Effector memory CD8-positive, alpha-beta T cell (primary cell): Measurements from ENCODE around the gene ARMH1.

Experiments used
- ATAC-seq: fragments of 150-1000 bp; cut with Tn5 transposase; replicated peaks from 2 replicates; pipeline ENCODE4 v1.10.0; 2021; ENCODE audit warnings: mild to moderate bottlenecking, moderate library complexity
- DNase-seq, 3 experiments: peaks; one replicate each; pipeline ENCODE4 v3.0.0; 2021
- H3K27ac Mint-ChIP-seq, 2 donors: one replicate each; pipeline ENCODE4 v1.8.0; 2022; ENCODE audit warnings: mild to moderate bottlenecking in 2 of 2, mixed read lengths in 2 of 2, moderate library complexity in 2 of 2
- H3K27me3 Mint-ChIP-seq, 2 donors: one replicate each; pipeline ENCODE4 v1.8.0; 2022; ENCODE audit warnings: mixed read lengths in 2 of 2
- H3K36me3 Mint-ChIP-seq: one replicate; pipeline ENCODE4 v1.8.0; 2022; ENCODE audit warnings: mild to moderate bottlenecking, moderate library complexity, mixed read lengths; ENCODE audit not compliant: insufficient read depth
- H3K4me1 Mint-ChIP-seq, 2 donors: one replicate each; pipeline ENCODE4 v1.8.0; 2022; ENCODE audit warnings: low read depth in 2 of 2, mixed read lengths in 2 of 2
- H3K4me3 Mint-ChIP-seq, 2 donors: one replicate each; pipeline ENCODE4 v1.8.0; 2022; ENCODE audit warnings: mild to moderate bottlenecking in 2 of 2, mixed read lengths in 2 of 2, moderate library complexity in 2 of 2
- H3K9me3 Mint-ChIP-seq, 2 donors: one replicate each; pipeline ENCODE4 v1.8.0; 2022; ENCODE audit warnings: mixed read lengths in 2 of 2

Gene ARMH1

GRCh38 chr1:44681905-44682882, 7.7 kb downstream of the ARMH1 start:
- Mint-ChIP-seq H3K9me3 (no peaks in the 10 kb centered on the region), H3K27me3 (no peaks in the 10 kb centered on the region), H3K27ac (no peak overlapping the region), H3K36me3 (no peaks in the 10 kb centered on the region), H3K4me3 (no peak overlapping the region), H3K4me1 (no peaks in the 10 kb centered on the region)
- DNase-seq: no peak
- no peak for ATAC-seq

- ATAC-seq (no peak), DNase-seq (no peak)
- Mint-ChIP-seq H3K4me3 (no peak overlapping the region), H3K9me3 (no peaks in the 10 kb centered on the region), H3K27ac (no peak overlapping the region), H3K36me3 (no peaks in the 10 kb centered on the region), H3K27me3 (no peaks in the 10 kb centered on the region), H3K4me1 (no peaks in the 10 kb centered on the region)
These were observed 8.4 kb downstream of the ARMH1 start for GRCh38 chr1:44682883-44683265.

GRCh38 chr1:44684525-44684924, 10.0 kb downstream of the ARMH1 start:
- DNase-seq (no peak), ATAC-seq (no peak)
- Mint-ChIP-seq H3K4me1 (no peaks in the 10 kb centered on the region), H3K27me3 (no peaks in the 10 kb centered on the region), H3K36me3 (no peaks in the 10 kb centered on the region), H3K4me3 (no peak overlapping the region), H3K9me3 (no peaks in the 10 kb centered on the region), H3K27ac (no peak overlapping the region)

- Mint-ChIP-seq H3K4me3 (no peak overlapping the region), H3K9me3 (no peaks in the 10 kb centered on the region), H3K36me3 (no peaks in the 10 kb centered on the region), H3K27me3 (no peaks in the 10 kb centered on the region), H3K27ac (no peak overlapping the region), H3K4me1 (no peaks in the 10 kb centered on the region)
- ATAC-seq (no peak), DNase-seq (no peak)
These were observed 10.7 kb downstream of the ARMH1 start for GRCh38 chr1:44685218-44685617.

GRCh38 chr1:44685881-44686280, 11.4 kb downstream of the ARMH1 start:
- no peaks in the 10 kb centered on the region for H3K4me1 Mint-ChIP-seq
- peaks cover 0 to 2% of the 10 kb centered on the region in 2 donors for H3K27me3 Mint-ChIP-seq
- DNase-seq (no peak), ATAC-seq (no peak)
- H3K4me3 Mint-ChIP-seq: no peak overlapping the region
- H3K36me3 Mint-ChIP-seq: no peaks in the 10 kb centered on the region
- no peak overlapping the region for H3K27ac Mint-ChIP-seq
- no peaks in the 10 kb centered on the region for H3K9me3 Mint-ChIP-seq

GRCh38 chr1:44688760-44689446, 14.4 kb downstream of the ARMH1 start:
- H3K9me3 Mint-ChIP-seq: no peaks in the 10 kb centered on the region
- peaks cover 7 to 20% of the 10 kb centered on the region in 2 donors for H3K27me3 Mint-ChIP-seq
- no peak overlapping the region for H3K4me3 Mint-ChIP-seq
- DNase-seq (no peak), ATAC-seq (no peak)
- no peaks in the 10 kb centered on the region for H3K4me1 Mint-ChIP-seq
- H3K36me3 Mint-ChIP-seq: no peaks in the 10 kb centered on the region
- H3K27ac Mint-ChIP-seq: no peak overlapping the region

GRCh38 chr1:44689447-44689765, 14.9 kb downstream of the ARMH1 start:
- DNase-seq (no peak), ATAC-seq (no peak)
- H3K9me3 Mint-ChIP-seq: no peaks in the 10 kb centered on the region
- H3K27ac Mint-ChIP-seq: no peak overlapping the region
- no peaks in the 10 kb centered on the region for H3K4me1 Mint-ChIP-seq
- no peak overlapping the region for H3K4me3 Mint-ChIP-seq
- peaks cover 7 to 20% of the 10 kb centered on the region in 2 donors for H3K27me3 Mint-ChIP-seq
- no peaks in the 10 kb centered on the region for H3K36me3 Mint-ChIP-seq

GRCh38 chr1:44693159-44693558, 18.6 kb downstream of the ARMH1 start:
- Mint-ChIP-seq H3K27me3 (peaks cover 7 to 20% of the 10 kb centered on the region in 2 donors), H3K9me3 (no peaks in the 10 kb centered on the region), H3K27ac (no peak overlapping the region), H3K4me1 (peaks cover 8 to 11% of the 10 kb centered on the region in 2 donors), H3K36me3 (no peaks in the 10 kb centered on the region), H3K4me3 (no peak overlapping the region)
- ATAC-seq (no peak), DNase-seq (no peak)

GRCh38 chr1:44693900-44694299, 19.4 kb downstream of the ARMH1 start:
- Mint-ChIP-seq H3K4me3 (no peak overlapping the region), H3K27ac (no peak overlapping the region), H3K4me1 (peaks cover 8 to 11% of the 10 kb centered on the region in 2 donors), H3K36me3 (no peaks in the 10 kb centered on the region), H3K9me3 (no peaks in the 10 kb centered on the region), H3K27me3 (peaks cover 7 to 20% of the 10 kb centered on the region in 2 donors)
- ATAC-seq (no peak), DNase-seq (no peak)

- ATAC-seq: no peak
- Mint-ChIP-seq H3K27me3 (peaks cover 7 to 20% of the 10 kb centered on the region in 2 donors), H3K27ac (no peak overlapping the region), H3K9me3 (no peaks in the 10 kb centered on the region), H3K4me1 (peaks cover 8 to 11% of the 10 kb centered on the region in 2 donors), H3K4me3 (no peak overlapping the region), H3K36me3 (no peaks in the 10 kb centered on the region)
- DNase-seq: no peak
These were observed 20.5 kb downstream of the ARMH1 start for GRCh38 chr1:44694863-44695478.

GRCh38 chr1:44695671-44696070, 21.2 kb downstream of the ARMH1 start:
- no peaks in the 10 kb centered on the region for H3K9me3 Mint-ChIP-seq
- DNase-seq (no peak), ATAC-seq (no peak)
- H3K36me3 Mint-ChIP-seq: no peaks in the 10 kb centered on the region
- H3K4me1 Mint-ChIP-seq: peaks cover 8 to 11% of the 10 kb centered on the region in 2 donors
- H3K27ac Mint-ChIP-seq: no peak overlapping the region
- peaks cover 7 to 20% of the 10 kb centered on the region in 2 donors for H3K27me3 Mint-ChIP-seq
- no peak overlapping the region for H3K4me3 Mint-ChIP-seq

- Mint-ChIP-seq H3K4me3 (no peak overlapping the region), H3K4me1 (peaks cover 8 to 11% of the 10 kb centered on the region in 2 donors), H3K27me3 (peaks cover 6 to 16% of the 10 kb centered on the region in 2 donors), H3K27ac (no peak overlapping the region), H3K9me3 (no peaks in the 10 kb centered on the region), H3K36me3 (no peaks in the 10 kb centered on the region)
- no peak for DNase-seq
- no peak for ATAC-seq
These were observed 21.6 kb downstream of the ARMH1 start for GRCh38 chr1:44696101-44696500.

- Mint-ChIP-seq H3K27ac (peak overlapping the region; percentile 19 to 88), H3K36me3 (no peaks in the 10 kb centered on the region), H3K4me1 (peaks cover 8 to 11% of the 10 kb centered on the region in 2 donors), H3K27me3 (peaks cover 0 to 8% of the 10 kb centered on the region in 2 donors), H3K9me3 (no peaks in the 10 kb centered on the region), H3K4me3 (peak overlapping the region; percentile 36 to 43)
- DNase-seq: peak; percentile 26 to 35 (median 28)
- ATAC-seq: peak; percentile 99
These were observed 22.4 kb downstream of the ARMH1 start for GRCh38 chr1:44696789-44697345.
